CD14-positive monocyte (primary cell): ENCODE results near the gene GIMAP7. TPM values are rescaled to one million over a fixed set of nuclear protein-coding genes. Genes with fewer than 3 reads are reported as not detected.

Experiments
- DNase-seq, 3 donors: peaks; one replicate each; pipeline ENCODE4 v3.0.0-alpha.2; 2011 to 2022
- H2AFZ ChIP-seq: 2 replicates; pipeline ENCODE4 v1.6.0; 2012; ENCODE audit warnings: mild to moderate bottlenecking, low read depth, low read length, inconsistent platforms; ENCODE audit not compliant: insufficient read depth, poor library complexity, severe bottlenecking
- H3K27ac ChIP-seq, 2 donors: 1 replicate in 1 of 2; 2 replicates in 1 of 2; pipeline ENCODE4 v1.5.1; 2012 to 2013; ENCODE audit warnings: low read length in 2 of 2, control low read depth in 1 of 2, inconsistent platforms in 1 of 2, low read depth in 1 of 2, mild to moderate bottlenecking in 1 of 2
- H3K27me3 ChIP-seq, 2 donors: one replicate each; pipeline versions ENCODE4 v1.6.0 to v1.6.1; 2011 to 2013; ENCODE audit warnings: low read length in 2 of 2; ENCODE audit not compliant: control insufficient read depth in 2 of 2, insufficient read depth in 2 of 2
- H3K36me3 ChIP-seq, 2 donors: replicated peaks in 1 of 2; 1 replicate in 1 of 2; 2 replicates in 1 of 2; pipeline versions ENCODE4 v1.5.1 to v1.6.1; 2012 to 2013; ENCODE audit warnings: low read length in 2 of 2, control low read depth in 1 of 2, inconsistent platforms in 1 of 2, mild to moderate bottlenecking in 1 of 2; ENCODE audit not compliant: insufficient read depth in 2 of 2, control insufficient read depth in 1 of 2
- H3K4me1 ChIP-seq, 2 donors: 1 replicate in 1 of 2; 2 replicates in 1 of 2; pipeline versions ENCODE4 v1.5.1 to v1.6.1; 2012 to 2013; ENCODE audit warnings: low read length in 2 of 2, control low read depth in 1 of 2, inconsistent platforms in 1 of 2, mild to moderate bottlenecking in 1 of 2, moderate library complexity in 1 of 2; ENCODE audit not compliant: insufficient read depth in 2 of 2, control insufficient read depth in 1 of 2
- H3K4me2 ChIP-seq: replicated peaks from 2 replicates; pipeline ENCODE3; 2012; ENCODE audit warnings: low read length, moderate library complexity, mild to moderate bottlenecking; ENCODE audit not compliant: poor library complexity, severe bottlenecking; ENCODE audit errors: extremely low read depth
- H3K4me3 ChIP-seq, 3 experiments: fragments of 200-600 bp in 1 of 3; sonication (generic) in 1 of 3; replicated peaks in 1 of 3; 1 replicate in 2 of 3; 2 replicates in 1 of 3; pipeline ENCODE4 v1.5.1; 2011 to 2013; ENCODE audit warnings: low read length in 3 of 3, mild to moderate bottlenecking in 3 of 3, control low read depth in 2 of 3, low read depth in 2 of 3, inconsistent platforms in 1 of 3, moderate library complexity in 1 of 3
- H3K79me2 ChIP-seq: 2 replicates; pipeline ENCODE4 v1.6.0; 2012; ENCODE audit warnings: mild to moderate bottlenecking, control low read depth, inconsistent platforms, low read length, moderate library complexity; ENCODE audit not compliant: insufficient read depth
- H3K9ac ChIP-seq: 2 replicates; pipeline ENCODE4 v1.6.0; 2017; ENCODE audit warnings: low read length, mild to moderate bottlenecking; ENCODE audit not compliant: insufficient read depth, poor library complexity, severe bottlenecking
- H3K9me3 ChIP-seq, 2 donors: replicated peaks in 1 of 2; 1 replicate in 1 of 2; 2 replicates in 1 of 2; pipeline versions ENCODE4 v1.5.1 to v1.6.1; 2012 to 2013; ENCODE audit warnings: low read length in 2 of 2, control low read depth in 1 of 2; ENCODE audit not compliant: control insufficient read depth in 1 of 2, insufficient read depth in 1 of 2
- H4K20me1 ChIP-seq: 2 replicates; pipeline ENCODE4 v1.6.0; 2012; ENCODE audit warnings: mild to moderate bottlenecking, low read length, control low read depth, moderate library complexity; ENCODE audit not compliant: insufficient read depth
- H3K27ac Mint-ChIP-seq, 7 donors: one replicate each; pipeline ENCODE4 v1.8.0; 2020; ENCODE audit warnings: mild to moderate bottlenecking in 7 of 7, mixed read lengths in 7 of 7, moderate library complexity in 6 of 7, inconsistent platforms in 2 of 7
- H3K27me3 Mint-ChIP-seq, 3 donors: one replicate each; pipeline ENCODE4 v1.8.0; 2021 to 2022; ENCODE audit warnings: low read depth in 3 of 3, mild to moderate bottlenecking in 3 of 3, mixed read lengths in 3 of 3, moderate library complexity in 3 of 3, inconsistent platforms in 1 of 3
- H3K36me3 Mint-ChIP-seq, 2 donors: one replicate each; pipeline ENCODE4 v1.8.0; 2020; ENCODE audit warnings: mixed read lengths in 2 of 2, inconsistent platforms in 1 of 2, mild to moderate bottlenecking in 1 of 2
- H3K4me1 Mint-ChIP-seq: one replicate; pipeline ENCODE4 v1.8.0; 2020; ENCODE audit warnings: mild to moderate bottlenecking, mixed read lengths
- H3K4me3 Mint-ChIP-seq, 2 donors: one replicate each; pipeline ENCODE4 v1.8.0; 2020; ENCODE audit warnings: mild to moderate bottlenecking in 2 of 2, mixed read lengths in 2 of 2, moderate library complexity in 1 of 2
- H3K9me3 Mint-ChIP-seq, 7 donors: one replicate each; pipeline ENCODE4 v1.8.0; 2020 to 2022; ENCODE audit warnings: mixed read lengths in 7 of 7, mild to moderate bottlenecking in 6 of 7, moderate library complexity in 6 of 7, inconsistent platforms in 2 of 7
- CTCF ChIP-seq: fragments of 200-600 bp; IDR thresholded peaks from one replicate; pipeline ENCODE4 v1.8.0; 2022; ENCODE audit warnings: antibody characterized with exemption, mild to moderate bottlenecking
- WGBS: methylation state at CpG from one replicate; pipeline ENCODE4 v1.1.5; 2013; ENCODE audit warnings: missing lambda C conversion rate; ENCODE audit not compliant: insufficient coverage; 5-methylcytosine and 5-hydroxymethylcytosine counted together
- intact Hi-C, 2 donors: fragments of 100-400 bp; cut with micrococcal nuclease; formaldehyde crosslinking; loops; one replicate each; pipeline versions ENCODE4 v1.15.0 to v1.15.1; 2023
- polyA plus RNA-seq, 3 donors: library from polyadenylated mRNA; depleted of rRNA in 1 of 3; unstranded in 2 of 3; stranded (reverse) in 1 of 3; fragments of 300-500 nt in 2 of 3; fragments of >200 nt in 1 of 3; fragmentation: Illumina TruSeq in 2 of 3; gene quantifications; 1 replicate in 2 of 3; 2 replicates in 1 of 3; pipeline ENCODE4 v1.2.3, GENCODE V29; 2012 to 2021

Gene GIMAP7
- polyA plus RNA-seq, 3 donors, result 26.2 to 115 (median 54.5) TPM

- H3K27me3 Mint-ChIP-seq, result peaks cover 0 to 2% (median 0%) of the 10 kb centered on the region in 3 donors
- 100% methylated on average over 1 of the region's 3 CpGs for WGBS
- H3K27ac Mint-ChIP-seq, result peak overlapping the region in 2 of 7 donors; percentile 5 to 14
- Histone ChIP-seq H3K27me3 (no peaks in the 10 kb centered on the region), H3K4me1 (peaks cover 24 to 32% of the 10 kb centered on the region in 2 donors), H3K36me3 (no peaks in the 10 kb centered on the region), H3K9ac (no peak overlapping the region), H4K20me1 (no peaks in the 10 kb centered on the region), H3K27ac (peak overlapping the region in 1 of 2 donors; percentile 34), H3K4me3 (no peak overlapping the region), H3K79me2 (no peaks in the 10 kb centered on the region), H3K9me3 (no peaks in the 10 kb centered on the region), H3K4me2 (no peak overlapping the region), H2AFZ (no peak overlapping the region)
- DNase-seq, result no peak
- intact Hi-C loops, result no loop called here
- peaks cover 2 to 3% of the 10 kb centered on the region in 2 donors for H3K36me3 Mint-ChIP-seq
- no peak overlapping the region for H3K4me3 Mint-ChIP-seq
- H3K9me3 Mint-ChIP-seq, result peaks cover 0 to 12% (median 4%) of the 10 kb centered on the region in 7 donors
- no peak for TF ChIP-seq CTCF
- peaks cover 39% of the 10 kb centered on the region for H3K4me1 Mint-ChIP-seq
Measured at GRCh38 chr7:150503581-150503980, 11.1 kb upstream of the GIMAP7 start.

- no peak overlapping the region for H2AFZ ChIP-seq
- no peaks in the 10 kb centered on the region for H3K79me2 ChIP-seq
- no peak for TF ChIP-seq CTCF
- no peaks in the 10 kb centered on the region for H3K36me3 ChIP-seq
- peaks cover 0 to 2% (median 0%) of the 10 kb centered on the region in 3 donors for H3K27me3 Mint-ChIP-seq
- no peak overlapping the region for H3K9ac ChIP-seq
- no peaks in the 10 kb centered on the region for H3K27me3 ChIP-seq
- peaks cover 0 to 3% of the 10 kb centered on the region in 2 donors for H3K36me3 Mint-ChIP-seq
- peaks cover 0 to 8% (median 3%) of the 10 kb centered on the region in 7 donors for H3K9me3 Mint-ChIP-seq
- H3K4me1 ChIP-seq, result peaks cover 26 to 44% of the 10 kb centered on the region in 2 donors
- intact Hi-C loops, result no loop called here
- H3K4me2 ChIP-seq, result no peak overlapping the region
- 100% methylated on average over 1 of the region's 4 CpGs for WGBS
- H4K20me1 ChIP-seq, result no peaks in the 10 kb centered on the region
- peaks cover 47% of the 10 kb centered on the region for H3K4me1 Mint-ChIP-seq
- DNase-seq, result no peak
- no peak overlapping the region for H3K4me3 ChIP-seq
- no peak overlapping the region for H3K27ac Mint-ChIP-seq
- H3K4me3 Mint-ChIP-seq, result no peak overlapping the region
- H3K9me3 ChIP-seq, result no peaks in the 10 kb centered on the region
- H3K27ac ChIP-seq, result no peak overlapping the region
Measured at GRCh38 chr7:150507947-150508602, 6.6 kb upstream of the GIMAP7 start.
